Testis (tissue), 2 donors: ENCODE results near the gene RHOXF1.

ENCODE experiments used
- CTCF ChIP-seq, 3 experiments: fragments of 450-650 bp in 2 of 3; fragments of 200-600 bp in 1 of 3; sonication (generic) in 1 of 3; IDR thresholded peaks; one replicate each; pipeline ENCODE4 v1.5.1; 2016 to 2019; ENCODE audit warnings: antibody characterized with exemption in 3 of 3, mild to moderate bottlenecking in 2 of 3, moderate library complexity in 1 of 3
- POLR2A ChIP-seq: fragments of 450-650 bp; IDR thresholded peaks from one replicate; pipeline ENCODE4 v1.6.1; 2017; ENCODE audit warnings: antibody characterized with exemption, mild to moderate bottlenecking, moderate library complexity

DNA sequence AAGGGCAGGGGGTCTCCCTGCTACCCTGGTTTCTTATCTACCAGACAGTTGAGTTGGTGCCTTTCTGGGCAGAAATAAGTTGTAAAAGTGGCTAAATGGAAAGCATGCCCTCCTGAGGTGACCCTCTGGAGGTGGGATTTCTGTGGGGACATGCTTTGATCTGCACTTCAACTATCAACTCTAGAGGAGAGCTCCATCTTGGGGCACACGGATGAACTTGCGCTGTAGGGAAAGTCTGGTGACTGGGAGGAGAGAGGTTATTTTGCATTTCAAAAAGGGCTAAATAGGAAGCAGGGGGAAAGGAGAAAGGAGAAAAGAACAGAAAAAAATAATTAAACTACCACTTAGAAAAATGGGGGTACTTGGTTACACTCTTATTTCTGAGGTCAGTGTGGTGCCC is 25.5 kb downstream of the RHOXF1 start:
- no peak for TF ChIP-seq CTCF (IDR thresholded peaks at IDR 0.05)
- TF ChIP-seq POLR2A: no peak
